ENCODE measurements around the gene CRYGD. TPM values are rescaled to one million over a fixed set of nuclear protein-coding genes. Genes with fewer than 3 reads are reported as not detected.
"Not testable (repeated sequence)": the region's sequence is repeated elsewhere in the genome, so short reads cannot be mapped to it uniquely, and the experiment has no call there.

CRYGD gene
- total RNA-seq, 2 donors from 2014 or later: not detected

GRCh38 chr2:208118918-208119317 is 5.4 kb downstream of the CRYGD start:
- Mint-ChIP-seq H3K36me3 (ENCODE audit: insufficient read depth in 2 of 2) (no peaks in the 10 kb centered on the region), H3K27me3 (ENCODE audit: low read depth) (peaks cover 4% of the 10 kb centered on the region), H3K9me3 (no peaks in the 10 kb centered on the region), H3K4me3 (no peak overlapping the region), H3K4me1 (ENCODE audit: low read depth) (no peaks in the 10 kb centered on the region), H3K27ac (no peak overlapping the region)
- ATAC-seq (replicated peaks in 1 of 2): no peak
- DNase-seq: no peak

DNA sequence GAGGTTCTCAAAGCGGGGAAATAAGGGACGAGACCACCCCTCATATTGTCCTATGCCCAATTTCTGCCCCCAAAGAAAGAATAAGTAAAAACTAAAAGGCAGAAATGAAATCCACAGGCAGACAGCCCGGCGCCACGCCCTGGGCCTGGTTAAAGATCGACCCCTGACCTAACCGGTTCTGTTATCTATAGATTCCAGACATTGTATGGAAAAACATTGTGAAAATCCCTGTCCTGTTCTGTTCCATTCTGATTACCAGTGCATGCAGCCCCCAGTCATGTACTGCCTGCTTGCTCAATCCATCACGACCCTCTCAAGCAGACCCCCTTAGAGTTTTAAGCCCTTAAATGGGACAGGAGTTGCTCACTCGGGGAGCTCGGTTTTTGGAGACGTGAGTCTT is 6.9 kb downstream of the CRYGD start:
- H3K9me3 Mint-ChIP-seq; DNase-seq; ATAC-seq (replicated peaks in 1 of 2); H3K27me3 Mint-ChIP-seq (ENCODE audit: low read depth); H3K27ac Mint-ChIP-seq; H3K4me1 Mint-ChIP-seq (ENCODE audit: low read depth); H3K36me3 Mint-ChIP-seq (ENCODE audit: insufficient read depth in 2 of 2); H3K4me3 Mint-ChIP-seq: not testable (repeated sequence)

DNA sequence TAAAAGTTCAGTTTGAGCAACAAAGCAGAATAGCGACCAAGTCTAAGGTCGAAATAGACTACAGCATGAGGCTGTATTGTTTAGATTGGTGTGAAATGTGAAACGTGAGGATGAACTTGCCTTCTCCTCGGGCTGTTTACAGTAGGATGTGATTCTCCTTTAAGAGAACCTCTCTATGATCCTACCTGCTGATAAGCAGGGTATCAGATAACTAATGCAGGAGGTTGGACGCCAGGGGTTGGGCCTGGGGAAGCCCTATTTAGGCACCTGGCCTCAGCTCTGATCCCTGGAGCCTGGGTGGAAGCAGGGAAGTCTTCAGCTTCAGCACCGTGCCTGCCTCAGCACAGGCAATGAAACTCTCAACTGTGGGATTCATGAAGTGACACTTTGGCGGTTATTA is 11.4 kb downstream of the CRYGD start:
- Mint-ChIP-seq H3K36me3 (ENCODE audit: insufficient read depth in 2 of 2) (no peaks in the 10 kb centered on the region), H3K4me3 (no peak overlapping the region), H3K27ac (no peak overlapping the region), H3K4me1 (ENCODE audit: low read depth) (no peaks in the 10 kb centered on the region), H3K9me3 (no peaks in the 10 kb centered on the region), H3K27me3 (ENCODE audit: low read depth) (no peaks in the 10 kb centered on the region)
- no peak for ATAC-seq (replicated peaks in 1 of 2)
- DNase-seq: no peak

DNA sequence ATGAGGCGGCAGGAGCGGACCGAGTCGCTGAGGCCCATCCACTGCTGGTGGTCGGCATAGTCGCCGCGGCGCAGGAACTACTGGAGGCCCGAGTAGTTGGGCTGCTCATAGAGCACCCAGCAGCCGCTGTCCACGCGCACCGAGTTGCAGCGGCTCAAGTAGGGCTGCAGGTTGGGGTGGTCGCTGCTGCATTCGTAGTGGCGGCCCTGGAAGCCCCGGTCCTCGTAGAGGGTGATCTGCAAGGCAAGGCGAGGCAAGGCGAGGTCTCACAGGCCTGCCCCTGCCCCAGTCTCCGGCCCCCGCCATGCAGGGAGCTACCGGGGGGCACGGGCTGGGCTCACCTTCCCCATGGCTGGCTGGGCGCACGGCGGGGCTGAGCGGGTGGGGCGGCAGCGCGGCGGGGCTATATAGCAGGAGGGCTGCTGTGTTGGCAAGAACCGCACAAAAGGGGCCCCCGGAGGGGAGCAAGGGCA is 12.0 kb downstream of the CRYGD start:
- H3K27me3 Mint-ChIP-seq (ENCODE audit: low read depth); ATAC-seq (replicated peaks in 1 of 2); H3K4me1 Mint-ChIP-seq (ENCODE audit: low read depth); H3K9me3 Mint-ChIP-seq; H3K36me3 Mint-ChIP-seq (ENCODE audit: insufficient read depth in 2 of 2); H3K27ac Mint-ChIP-seq; DNase-seq; H3K4me3 Mint-ChIP-seq: not testable (repeated sequence)

- no peaks in the 10 kb centered on the region for H3K9me3 Mint-ChIP-seq
- H3K4me1 Mint-ChIP-seq (ENCODE audit: low read depth): peaks cover 15% of the 10 kb centered on the region
- no peak overlapping the region for H3K27ac Mint-ChIP-seq
- no peaks in the 10 kb centered on the region for H3K36me3 Mint-ChIP-seq (ENCODE audit: insufficient read depth in 2 of 2)
- H3K4me3 Mint-ChIP-seq: no peak overlapping the region
- DNase-seq: no peak
- ATAC-seq (replicated peaks in 1 of 2): no peak
- no peaks in the 10 kb centered on the region for H3K27me3 Mint-ChIP-seq (ENCODE audit: low read depth)
Observed at GRCh38 chr2:208103616-208104015, 20.7 kb downstream of the CRYGD start.

- peak overlapping the region; percentile 58 for H3K27ac Mint-ChIP-seq
- ATAC-seq (replicated peaks in 1 of 2): no peak
- H3K36me3 Mint-ChIP-seq (ENCODE audit: insufficient read depth in 2 of 2): no peaks in the 10 kb centered on the region
- no peaks in the 10 kb centered on the region for H3K9me3 Mint-ChIP-seq
- no peak overlapping the region for H3K4me3 Mint-ChIP-seq
- no peaks in the 10 kb centered on the region for H3K27me3 Mint-ChIP-seq (ENCODE audit: low read depth)
- H3K4me1 Mint-ChIP-seq (ENCODE audit: low read depth): peaks cover 15% of the 10 kb centered on the region
- no peak for DNase-seq
Observed at GRCh38 chr2:208101716-208102631, 22.4 kb downstream of the CRYGD start.

- no peak overlapping the region for H3K27ac Mint-ChIP-seq
Observed at GRCh38 chr2:208099682-208100470, 24.4 kb downstream of the CRYGD start.

GRCh38 chr2:208098701-208099100 is 25.6 kb downstream of the CRYGD start:
- ATAC-seq (replicated peaks in 1 of 2); H3K4me3 Mint-ChIP-seq; H3K27me3 Mint-ChIP-seq (ENCODE audit: low read depth); DNase-seq; H3K9me3 Mint-ChIP-seq; H3K36me3 Mint-ChIP-seq (ENCODE audit: insufficient read depth in 2 of 2); H3K27ac Mint-ChIP-seq: not testable (repeated sequence)
- peaks cover 15% of the 10 kb centered on the region for H3K4me1 Mint-ChIP-seq (ENCODE audit: low read depth)

More at GRCh38 chr2:208099682-208100470, 24.4 kb downstream of the CRYGD start:
- Mint-ChIP-seq H3K4me1 (ENCODE audit: low read depth) (peaks cover 15% of the 10 kb centered on the region), H3K27me3 (ENCODE audit: low read depth) (no peaks in the 10 kb centered on the region), H3K9me3 (no peaks in the 10 kb centered on the region), H3K4me3 (no peak overlapping the region), H3K36me3 (ENCODE audit: insufficient read depth in 2 of 2) (no peaks in the 10 kb centered on the region)
- DNase-seq: no peak
- peak in 1 of 2 donors; percentile 17 for ATAC-seq (replicated peaks in 1 of 2)

- DNase-seq (no peak), ATAC-seq (replicated peaks in 1 of 2) (no peak)
- no peaks in the 10 kb centered on the region for H3K27me3 Mint-ChIP-seq (ENCODE audit: low read depth)
- H3K4me1 Mint-ChIP-seq (ENCODE audit: low read depth): peaks cover 15% of the 10 kb centered on the region
- H3K4me3 Mint-ChIP-seq: no peak overlapping the region
- no peak overlapping the region for H3K27ac Mint-ChIP-seq
- H3K36me3 Mint-ChIP-seq (ENCODE audit: insufficient read depth in 2 of 2): no peaks in the 10 kb centered on the region
- no peaks in the 10 kb centered on the region for H3K9me3 Mint-ChIP-seq
Observed at GRCh38 chr2:208098267-208098666, 26.1 kb downstream of the CRYGD start.

- Mint-ChIP-seq H3K4me1 (ENCODE audit: low read depth) (peaks cover 15% of the 10 kb centered on the region), H3K27ac (no peak overlapping the region), H3K4me3 (no peak overlapping the region), H3K27me3 (ENCODE audit: low read depth) (no peaks in the 10 kb centered on the region), H3K9me3 (no peaks in the 10 kb centered on the region), H3K36me3 (ENCODE audit: insufficient read depth in 2 of 2) (no peaks in the 10 kb centered on the region)
- DNase-seq (no peak), ATAC-seq (replicated peaks in 1 of 2) (no peak)
Observed at GRCh38 chr2:208097801-208098200, 26.5 kb downstream of the CRYGD start.

DNA sequence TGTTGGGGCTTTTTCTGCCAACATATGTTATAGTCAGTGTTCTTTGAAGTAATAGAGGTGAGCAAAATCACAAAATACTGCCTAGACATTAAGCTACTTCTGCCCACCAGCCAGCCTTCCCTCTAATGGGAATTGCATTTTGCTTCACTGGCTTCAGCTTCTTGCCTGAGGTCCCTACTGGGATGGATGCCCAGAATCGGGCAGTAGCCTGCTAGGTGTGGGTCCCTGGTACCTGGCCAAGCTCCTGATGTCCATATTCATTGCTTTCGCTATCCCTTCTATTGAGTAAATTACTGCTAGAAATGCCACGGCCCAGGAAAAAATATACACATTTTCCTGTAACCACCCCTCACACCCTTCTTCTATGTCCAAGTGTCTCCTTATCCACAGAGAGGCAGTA is 27.0 kb downstream of the CRYGD start:
- Mint-ChIP-seq H3K4me1 (ENCODE audit: low read depth) (peaks cover 15% of the 10 kb centered on the region), H3K4me3 (no peak overlapping the region), H3K27ac (no peak overlapping the region), H3K9me3 (no peaks in the 10 kb centered on the region), H3K36me3 (ENCODE audit: insufficient read depth in 2 of 2) (no peaks in the 10 kb centered on the region), H3K27me3 (ENCODE audit: low read depth) (no peaks in the 10 kb centered on the region)
- DNase-seq (no peak), ATAC-seq (replicated peaks in 1 of 2) (no peak)

DNA sequence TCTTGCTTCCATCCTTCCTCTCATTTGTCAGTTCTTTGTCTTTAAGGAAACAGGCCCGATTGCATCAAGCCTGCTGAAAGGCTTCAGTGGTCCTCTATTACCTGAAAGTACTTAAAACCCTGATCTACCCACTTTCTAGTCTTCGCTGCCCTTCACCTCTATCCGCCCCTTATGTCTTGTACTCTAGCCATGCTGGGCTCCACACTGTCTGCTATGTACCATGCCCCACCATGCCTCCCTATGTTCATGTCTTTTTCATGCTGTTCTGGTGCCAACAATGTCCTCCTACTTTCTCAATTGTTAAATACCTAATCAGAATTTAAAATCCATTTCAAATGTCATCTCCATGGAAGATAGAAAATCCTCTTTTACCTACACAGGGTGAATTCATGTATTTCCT is 28.2 kb downstream of the CRYGD start:
- no peaks in the 10 kb centered on the region for H3K36me3 Mint-ChIP-seq (ENCODE audit: insufficient read depth in 2 of 2)
- no peaks in the 10 kb centered on the region for H3K9me3 Mint-ChIP-seq
- no peak overlapping the region for H3K4me3 Mint-ChIP-seq
- H3K27me3 Mint-ChIP-seq (ENCODE audit: low read depth): no peaks in the 10 kb centered on the region
- DNase-seq (no peak), ATAC-seq (replicated peaks in 1 of 2) (no peak)
- H3K27ac Mint-ChIP-seq: no peak overlapping the region
- peaks cover 6% of the 10 kb centered on the region for H3K4me1 Mint-ChIP-seq (ENCODE audit: low read depth)

- H3K9me3 Mint-ChIP-seq: peaks cover 0 to 2% of the 10 kb centered on the region in 2 donors
- no peaks in the 10 kb centered on the region for H3K4me1 Mint-ChIP-seq (ENCODE audit: low read depth)
- H3K27me3 Mint-ChIP-seq (ENCODE audit: low read depth): no peaks in the 10 kb centered on the region
- H3K4me3 Mint-ChIP-seq: no peak overlapping the region
- H3K27ac Mint-ChIP-seq: no peak overlapping the region
- no peak for ATAC-seq (replicated peaks in 1 of 2)
- DNase-seq: no peak
- H3K36me3 Mint-ChIP-seq (ENCODE audit: insufficient read depth in 2 of 2): peaks cover 0 to 2% of the 10 kb centered on the region in 2 donors
Observed at GRCh38 chr2:208093128-208093527, 31.2 kb downstream of the CRYGD start.

All from activated T-cell treated with anti-CD3 and anti-CD28 coated beads, Interleukin-2, amount 50 U/mL, for 72 hours (primary cell).